ENCODE data around the gene EBLN1. TPM values are rescaled to one million over a fixed set of nuclear protein-coding genes. Genes with fewer than 3 reads are reported as not detected.

EBLN1 gene
- total and polyA plus RNA-seq, 9 of the 15 experiments (the other 6 are each of a cell fraction or from before 2014, with no cell fraction given): 0.06 to 3.1 (median 0.80) TPM

DNA sequence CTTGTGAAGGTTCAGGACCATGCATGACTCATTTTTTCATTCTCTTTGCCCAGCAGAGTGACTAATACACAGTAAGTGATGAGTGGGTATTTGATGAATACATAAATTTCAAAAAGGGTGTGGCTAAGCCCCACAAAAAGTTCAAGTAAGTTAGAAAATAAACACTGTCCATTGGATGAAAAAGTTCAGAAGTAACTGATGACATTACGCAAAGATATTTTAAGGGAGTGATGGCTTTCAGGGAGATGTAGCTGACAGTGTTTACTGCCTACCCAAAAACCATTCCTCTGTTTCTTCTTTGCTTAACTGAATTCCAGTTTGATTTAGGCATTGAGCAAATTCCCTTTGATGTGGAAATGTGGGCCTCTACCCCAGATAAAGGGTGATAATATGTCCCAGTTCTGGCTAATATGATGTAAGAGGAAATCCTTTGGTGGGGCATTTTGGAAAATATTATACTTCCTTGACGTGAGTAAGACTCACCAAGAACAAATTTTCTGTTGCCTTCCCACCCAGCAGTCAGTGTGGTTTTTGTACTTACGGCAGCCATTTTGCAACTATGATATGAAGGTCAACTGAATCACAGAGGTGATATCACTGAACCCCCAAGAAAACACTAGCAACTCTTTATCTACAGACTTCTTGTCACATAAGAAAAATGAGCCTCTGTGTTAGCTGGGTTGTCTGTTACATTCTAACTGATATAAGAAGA lies 29.0 kb upstream of the EBLN1 start (continued):
- TF ChIP-seq, protein P1, sequence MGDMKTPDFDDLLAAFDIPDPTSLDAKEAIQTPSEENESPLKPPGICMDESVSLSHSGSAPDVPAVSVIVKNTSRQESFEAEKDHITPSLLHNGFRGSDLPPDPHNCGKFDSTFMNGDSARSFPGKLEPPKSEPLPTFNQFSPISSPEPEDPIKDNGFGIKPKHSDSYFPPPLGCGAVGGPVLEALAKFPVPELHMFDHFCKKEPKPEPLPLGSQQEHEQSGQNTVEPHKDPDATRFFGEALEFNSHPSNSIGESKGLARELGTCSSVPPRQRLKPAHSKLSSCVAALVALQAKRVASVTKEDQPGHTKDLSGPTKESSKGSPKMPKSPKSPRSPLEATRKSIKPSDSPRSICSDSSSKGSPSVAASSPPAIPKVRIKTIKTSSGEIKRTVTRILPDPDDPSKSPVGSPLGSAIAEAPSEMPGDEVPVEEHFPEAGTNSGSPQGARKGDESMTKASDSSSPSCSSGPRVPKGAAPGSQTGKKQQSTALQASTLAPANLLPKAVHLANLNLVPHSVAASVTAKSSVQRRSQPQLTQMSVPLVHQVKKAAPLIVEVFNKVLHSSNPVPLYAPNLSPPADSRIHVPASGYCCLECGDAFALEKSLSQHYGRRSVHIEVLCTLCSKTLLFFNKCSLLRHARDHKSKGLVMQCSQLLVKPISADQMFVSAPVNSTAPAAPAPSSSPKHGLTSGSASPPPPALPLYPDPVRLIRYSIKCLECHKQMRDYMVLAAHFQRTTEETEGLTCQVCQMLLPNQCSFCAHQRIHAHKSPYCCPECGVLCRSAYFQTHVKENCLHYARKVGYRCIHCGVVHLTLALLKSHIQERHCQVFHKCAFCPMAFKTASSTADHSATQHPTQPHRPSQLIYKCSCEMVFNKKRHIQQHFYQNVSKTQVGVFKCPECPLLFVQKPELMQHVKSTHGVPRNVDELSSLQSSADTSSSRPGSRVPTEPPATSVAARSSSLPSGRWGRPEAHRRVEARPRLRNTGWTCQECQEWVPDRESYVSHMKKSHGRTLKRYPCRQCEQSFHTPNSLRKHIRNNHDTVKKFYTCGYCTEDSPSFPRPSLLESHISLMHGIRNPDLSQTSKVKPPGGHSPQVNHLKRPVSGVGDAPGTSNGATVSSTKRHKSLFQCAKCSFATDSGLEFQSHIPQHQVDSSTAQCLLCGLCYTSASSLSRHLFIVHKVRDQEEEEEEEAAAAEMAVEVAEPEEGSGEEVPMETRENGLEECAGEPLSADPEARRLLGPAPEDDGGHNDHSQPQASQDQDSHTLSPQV (IDR thresholded peaks at IDR 0.05): peak; percentile 59; the same call in 1 of the 2 replicates

DNA sequence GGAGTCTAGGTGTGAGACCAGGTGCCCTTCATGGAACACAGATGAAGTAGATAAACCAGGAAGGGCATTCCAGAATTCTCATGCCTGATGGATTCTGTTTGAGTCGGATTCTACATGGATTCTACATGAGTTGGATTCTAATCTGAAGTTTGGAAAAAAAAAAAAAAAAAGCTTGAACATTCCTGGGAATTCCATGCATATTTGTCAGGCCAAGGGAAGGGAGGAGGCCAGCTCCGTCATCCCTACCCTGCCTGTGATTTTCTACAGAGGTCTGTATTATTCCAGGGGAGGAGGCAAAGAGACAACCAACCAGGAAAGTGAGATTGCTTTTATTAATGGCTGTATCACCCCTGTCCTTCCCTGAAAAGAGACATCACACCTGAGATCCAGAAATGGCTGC lies 27.8 kb upstream of the EBLN1 start:
- no peak for ATAC-seq

More for the DNA sequence above, 27.8 kb upstream of the EBLN1 start:
- TF ChIP-seq FOXK2 (conservative IDR thresholded peaks at IDR 0.05 in 1 of 2, IDR thresholded peaks at IDR 0.05 in 1 of 2; ENCODE audit: low read depth in 2 of 2) (no peak), NFXL1 (CRISPR knock-in tag; IDR thresholded peaks at IDR 0.05) (no peak), ZNF696 (CRISPR knock-in tag; conservative IDR thresholded peaks at IDR 0.05) (no peak), ZFPM2 (CRISPR knock-in tag; IDR thresholded peaks at IDR 0.05) (no peak), ZNF24 (IDR thresholded peaks at IDR 0.05) (no peak), CBX8 (IDR thresholded peaks at IDR 0.05; ENCODE audit: borderline replicate concordance, extremely low read depth, low read depth, low read length, poor library complexity, severe bottlenecking) (no peak), ZFP30 (CRISPR knock-in tag; IDR thresholded peaks at IDR 0.05; ENCODE audit: borderline replicate concordance) (no peak), EGR1 (conservative IDR thresholded peaks at IDR 0.05) (no peak), ZC3H8 (IDR thresholded peaks at IDR 0.05) (no peak), FOXP1 (CRISPR knock-in tag; IDR thresholded peaks at IDR 0.05) (no peak), FOXK1 (CRISPR knock-in tag; IDR thresholded peaks at IDR 0.05; ENCODE audit: borderline replicate concordance) (no peak), HDAC8 (tag; IDR thresholded peaks at IDR 0.05) (no peak)
- TF ChIP-seq, protein P2, sequence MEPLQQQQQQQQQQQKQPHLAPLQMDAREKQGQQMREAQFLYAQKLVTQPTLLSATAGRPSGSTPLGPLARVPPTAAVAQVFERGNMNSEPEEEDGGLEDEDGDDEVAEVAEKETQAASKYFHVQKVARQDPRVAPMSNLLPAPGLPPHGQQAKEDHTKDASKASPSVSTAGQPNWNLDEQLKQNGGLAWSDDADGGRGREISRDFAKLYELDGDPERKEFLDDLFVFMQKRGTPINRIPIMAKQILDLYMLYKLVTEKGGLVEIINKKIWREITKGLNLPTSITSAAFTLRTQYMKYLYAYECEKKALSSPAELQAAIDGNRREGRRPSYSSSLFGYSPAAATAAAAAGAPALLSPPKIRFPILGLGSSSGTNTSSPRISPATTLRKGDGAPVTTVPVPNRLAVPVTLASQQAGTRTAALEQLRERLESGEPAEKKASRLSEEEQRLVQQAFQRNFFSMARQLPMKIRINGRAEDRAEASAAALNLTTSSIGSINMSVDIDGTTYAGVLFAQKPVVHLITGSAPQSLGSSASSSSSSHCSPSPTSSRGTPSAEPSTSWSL (CRISPR knock-in tag; IDR thresholded peaks at IDR 0.05; ENCODE audit: borderline replicate concordance): no peak
- TF ChIP-seq, protein P3, sequence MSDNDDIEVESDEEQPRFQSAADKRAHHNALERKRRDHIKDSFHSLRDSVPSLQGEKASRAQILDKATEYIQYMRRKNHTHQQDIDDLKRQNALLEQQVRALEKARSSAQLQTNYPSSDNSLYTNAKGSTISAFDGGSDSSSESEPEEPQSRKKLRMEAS (CRISPR knock-in tag; IDR thresholded peaks at IDR 0.05): no peak
- WGBS (ENCODE audit: insufficient coverage, low coverage, missing lambda C conversion rate): 0% methylated on average over 1 of the region's 2 CpGs
- no peaks in the 10 kb centered on the region for H3K36me3 ChIP-seq (ENCODE audit: control insufficient read depth, insufficient read depth, low read length)
- no peaks in the 10 kb centered on the region for H4K20me1 ChIP-seq (replicated peaks; ENCODE audit: control insufficient read depth, insufficient read depth, low read length)
- H3K27ac ChIP-seq (ENCODE audit: extremely low read depth, low read depth, low read length): no peak overlapping the region
- no peaks in the 10 kb centered on the region for H3K79me2 ChIP-seq (ENCODE audit: control insufficient read depth, insufficient read depth, low read length)
- POLR2A ChIA-PET: interaction anchor here (1.1 kb wide), 1 partner anchor 9 kb away, joined by 6 read pairs; no protein-coding TSS in a partner anchor
- peaks cover 0 to 11% of the 10 kb centered on the region in 2 experiments; a peak in 3 of 5 replicates for H3K4me1 ChIP-seq (replicated peaks in 1 of 2; ENCODE audit: control insufficient read depth in 2 of 2, insufficient read depth in 2 of 2, low read length in 2 of 2)
- H2AFZ ChIP-seq (ENCODE audit: low read depth, low read length): peak overlapping the region; percentile 46
- no peaks in the 10 kb centered on the region for H3K9me3 ChIP-seq (replicated peaks; ENCODE audit: control insufficient read depth, insufficient read depth, low read depth, low read length)
- FAIRE-seq (no peak), DNase-seq (ENCODE audit: extremely low read depth in 1 of 4, low spot score in 3 of 4) (no peak)
- intact Hi-C loops (cut with micrococcal nuclease): no loop called here
- in situ Hi-C loops (cut with MboI): no loop called here
- H3K9ac ChIP-seq (ENCODE audit: insufficient read depth in 1 of 2, low read depth in 2 of 2, low read length in 2 of 2): no peak overlapping the region
- no peaks in the 10 kb centered on the region for H3K27me3 ChIP-seq (ENCODE audit: control insufficient read depth in 2 of 2, insufficient read depth in 2 of 2, low read length in 2 of 2)
- BruUV-seq (replicated peaks): no TSS peak
- no peak overlapping the region for H3K4me2 ChIP-seq (ENCODE audit: insufficient read depth, low read length)
- CTCF ChIA-PET (ENCODE audit: low intra/inter-chr PET ratio): no interaction called here
- H3K4me3 ChIP-seq: no peak overlapping the region
- no peaks in the 10 kb centered on the region for H3K9me1 ChIP-seq (ENCODE audit: control insufficient read depth, insufficient read depth, low read length)

All from K562 (cell line).